ENCODE data around the gene GPA33.

Gene GPA33

DNA sequence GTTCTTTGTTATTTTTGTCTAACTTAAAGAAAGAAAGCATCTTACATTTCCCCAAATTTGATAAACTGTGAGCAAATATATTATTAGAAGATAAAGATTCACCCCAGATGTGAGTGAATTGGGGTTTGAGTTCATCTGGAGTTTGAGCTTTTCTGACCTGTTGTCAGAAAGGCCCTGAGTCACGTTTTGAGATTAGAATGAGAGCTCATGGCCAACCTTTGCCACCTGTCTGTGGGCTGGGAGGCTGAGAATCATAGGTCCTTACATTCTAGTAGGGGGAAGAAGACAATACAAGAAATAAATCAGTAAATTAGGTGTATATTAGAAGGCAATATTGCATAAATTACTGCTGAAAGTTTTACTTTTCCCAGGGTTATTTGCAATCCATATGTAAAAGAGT, 26.0 kb upstream of the GPA33 start:
- DNase-seq = no peak

DNA sequence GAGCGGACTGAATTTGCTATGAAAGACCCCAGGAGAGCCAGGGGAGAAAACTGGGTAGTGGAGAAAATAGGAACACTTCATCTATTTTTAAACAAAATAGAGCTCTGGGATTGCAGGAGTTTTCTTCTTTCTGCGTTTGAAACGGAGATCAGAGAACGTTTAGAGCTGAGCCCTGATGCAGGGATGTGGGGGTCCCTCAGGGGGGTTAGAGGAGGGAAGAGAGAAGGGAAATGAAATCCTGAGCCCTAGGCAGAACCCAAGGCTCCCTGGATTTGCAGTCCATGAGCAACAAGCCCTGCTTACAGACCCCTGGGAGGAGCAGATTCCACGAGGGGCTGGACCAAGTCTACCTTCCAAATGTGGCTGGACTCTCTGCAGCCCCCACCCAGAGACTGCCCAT, 25.5 kb upstream of the GPA33 start:
- DNase-seq = no peak

DNA sequence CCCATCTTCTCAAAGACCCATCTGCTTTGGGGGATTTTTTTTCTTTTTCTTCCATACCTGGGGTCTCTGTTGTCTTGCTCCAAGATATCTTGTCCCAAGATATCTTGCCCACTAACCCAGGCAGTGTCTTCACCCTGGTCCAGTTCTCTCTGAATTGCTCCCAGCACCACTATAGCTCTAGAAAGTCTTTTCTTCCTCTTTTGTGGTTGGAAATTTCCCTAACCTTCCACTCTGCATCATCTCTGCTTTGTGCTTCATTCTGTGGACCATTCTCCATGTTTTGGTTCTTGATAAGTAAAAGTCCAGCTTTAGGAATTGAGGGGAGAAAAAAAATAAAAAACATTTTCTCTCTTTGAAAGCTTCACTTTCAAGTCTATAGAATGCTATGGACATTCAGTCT, 24.5 kb upstream of the GPA33 start:
- DNase-seq = no peak

DNA sequence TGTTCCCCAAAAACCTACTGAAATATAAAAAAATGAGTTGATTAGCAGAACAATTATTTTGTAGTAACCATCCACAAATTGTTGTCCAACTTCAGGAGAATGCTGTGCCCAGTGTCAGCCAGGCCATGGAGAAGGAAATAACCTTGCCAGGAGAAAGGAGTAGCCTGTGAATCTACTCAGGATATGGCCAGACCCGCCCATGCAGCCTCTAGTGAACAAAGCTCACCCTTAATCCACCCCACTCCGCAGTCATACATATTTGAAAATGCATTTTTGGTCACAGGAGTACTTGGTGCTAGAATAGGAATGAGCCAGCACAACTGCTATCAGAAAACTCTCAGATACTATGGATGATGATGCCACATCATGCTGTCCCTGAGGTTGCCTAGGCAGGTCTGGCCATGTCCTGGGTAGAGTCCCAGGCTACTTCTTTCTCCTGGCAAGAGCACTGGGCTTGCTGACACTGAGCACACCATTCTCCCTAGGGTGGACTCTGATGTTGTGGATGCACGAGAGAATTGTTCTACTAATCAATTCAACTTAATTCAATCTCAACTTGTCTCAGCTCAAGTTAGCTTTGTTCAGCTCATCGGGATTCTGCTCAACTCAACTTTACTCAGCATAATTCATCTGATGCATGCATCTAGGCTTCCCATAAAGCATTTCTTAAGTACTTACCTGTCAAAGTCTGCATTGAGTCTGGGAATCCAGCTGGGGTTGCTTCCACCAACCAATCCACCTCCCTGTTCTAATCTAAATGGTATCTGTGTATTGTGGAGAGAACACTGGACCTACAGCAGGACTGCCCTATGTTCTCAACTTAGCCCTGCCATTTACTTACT, 21.9 kb upstream of the GPA33 start:
- no peak for DNase-seq

DNA sequence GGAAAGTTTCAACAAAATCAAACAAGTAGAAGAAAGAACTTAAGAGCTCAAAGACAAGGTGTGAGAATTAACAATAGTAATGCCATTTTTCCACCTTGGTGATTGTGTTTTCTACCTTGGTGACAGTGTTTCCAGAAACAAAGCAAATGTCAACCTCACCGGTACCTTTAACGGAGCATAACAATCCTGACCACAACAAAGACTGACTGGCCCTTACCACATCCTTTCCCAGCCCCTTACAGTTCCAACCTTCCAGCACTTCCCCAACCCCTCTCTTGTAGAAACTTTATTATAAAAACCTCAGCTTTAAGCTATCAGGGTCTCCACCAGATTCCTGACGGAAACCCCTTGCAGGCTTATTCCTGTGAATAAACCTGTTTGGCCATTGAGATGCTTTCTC, 20.4 kb upstream of the GPA33 start:
- no peak for DNase-seq

DNA sequence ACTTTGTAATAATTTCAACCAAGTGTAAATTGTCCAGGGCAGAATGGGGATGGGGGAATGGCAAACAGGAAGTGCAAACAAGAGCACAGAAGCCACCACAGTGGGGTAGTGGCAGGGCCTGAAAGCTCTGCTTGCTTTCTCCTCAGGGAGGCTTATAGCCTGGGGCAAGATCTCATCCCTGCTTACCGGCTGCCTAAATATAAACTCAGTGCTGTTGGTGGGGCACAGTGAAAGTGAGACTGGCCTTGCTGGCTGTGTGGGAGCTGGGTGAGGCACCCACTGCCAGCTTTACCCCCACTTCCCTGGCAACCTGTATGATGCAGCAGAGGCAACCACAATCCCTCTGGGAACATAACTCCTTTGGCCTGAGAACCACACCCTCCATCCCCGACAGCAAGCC, 18.9 kb upstream of the GPA33 start:
- no peak for DNase-seq

DNA sequence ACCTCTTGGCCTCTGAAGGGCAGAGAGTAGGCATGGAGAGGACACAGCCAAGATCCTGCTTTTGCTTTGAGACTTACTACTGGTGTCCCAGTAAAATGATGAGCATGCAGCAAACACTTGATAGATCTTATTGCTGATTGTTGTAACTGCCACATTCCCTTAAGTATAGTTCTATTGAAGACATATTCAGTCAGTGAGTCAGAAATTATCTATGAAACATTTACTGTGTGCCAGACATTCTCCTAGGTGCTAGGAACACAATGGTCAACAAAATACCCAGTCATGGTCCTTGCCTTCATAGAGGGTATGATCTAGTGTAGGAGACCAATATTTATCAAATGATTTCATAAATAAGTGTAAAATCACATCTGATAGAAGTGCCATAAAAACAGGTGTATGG, 17.3 kb upstream of the GPA33 start:
- no peak for DNase-seq

DNA sequence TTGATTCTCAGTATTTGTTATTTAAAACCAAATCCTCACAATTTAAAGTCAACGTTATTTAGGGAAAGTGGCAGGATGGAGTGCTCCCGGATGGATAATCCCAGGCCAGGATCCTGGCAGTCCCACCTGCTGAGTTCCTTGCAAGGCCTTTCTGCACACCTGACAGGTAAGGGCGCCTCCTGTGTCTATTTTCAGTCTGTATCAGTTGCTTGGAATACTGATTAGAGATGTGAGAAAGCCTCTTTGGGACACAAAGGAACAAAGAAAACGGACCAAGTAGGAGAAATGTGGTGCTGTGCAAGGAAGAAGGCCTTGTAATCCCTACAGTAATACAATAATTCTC, 15.9 kb upstream of the GPA33 start:
- no peak for DNase-seq

DNA sequence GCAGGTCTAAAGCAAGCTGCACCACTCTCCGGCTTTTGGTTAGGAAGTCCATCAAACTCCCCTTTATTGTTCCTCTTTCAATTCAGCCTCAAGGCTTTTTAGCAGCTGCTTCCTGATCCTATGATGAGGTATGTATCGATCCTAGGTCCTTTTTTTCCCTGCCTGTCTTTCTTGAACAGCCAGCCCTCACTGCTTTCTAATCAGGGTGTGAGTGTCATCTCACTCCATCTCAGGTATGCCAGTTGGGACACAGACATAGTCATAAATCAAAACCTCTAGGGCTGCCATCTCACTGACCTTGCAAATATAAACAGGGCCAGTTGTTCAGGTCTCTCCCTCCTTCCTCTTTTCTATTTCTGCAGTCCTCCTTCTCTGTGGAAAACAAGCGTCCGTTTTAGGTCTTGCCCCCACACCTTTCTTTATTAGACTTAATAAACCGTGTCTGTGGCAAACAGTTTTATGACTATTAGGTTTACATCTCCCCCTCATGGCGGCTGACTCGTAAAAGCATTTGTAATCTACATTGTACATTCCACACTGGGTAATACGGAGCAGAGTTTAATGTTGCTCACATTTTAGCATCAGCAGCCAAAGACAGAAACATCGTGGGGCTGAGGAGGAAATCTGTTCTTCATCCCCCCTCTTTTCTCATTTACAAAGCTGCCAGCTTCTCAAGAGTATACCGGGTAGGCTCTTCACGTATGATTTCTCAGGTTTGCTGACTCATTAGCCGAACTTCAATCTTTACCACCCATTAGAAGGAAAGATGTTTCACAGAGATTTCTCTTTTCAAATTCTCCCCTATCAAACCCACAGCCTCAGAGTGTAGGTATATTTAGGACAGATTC, 15.3 kb upstream of the GPA33 start:
- DNase-seq = no peak

DNA sequence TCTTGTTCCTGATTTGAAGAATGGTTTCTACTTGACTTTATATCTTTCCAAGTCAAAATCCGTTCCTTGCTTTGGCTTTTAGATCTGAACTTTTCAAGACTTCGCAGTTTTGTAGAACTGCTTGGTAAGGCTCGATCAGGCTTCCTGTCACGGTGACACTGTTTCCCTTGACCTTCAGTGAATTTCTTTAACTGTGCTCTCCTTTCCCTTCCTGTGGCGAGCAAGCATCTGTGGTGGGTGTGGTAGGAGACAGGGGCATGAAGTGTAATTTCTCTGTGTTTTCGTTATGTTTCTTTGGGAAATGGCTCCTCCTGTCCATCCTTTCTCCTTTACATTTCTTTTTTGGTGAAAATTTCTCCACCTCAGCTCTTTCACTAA, 14.1 kb upstream of the GPA33 start:
- DNase-seq = no peak

DNA sequence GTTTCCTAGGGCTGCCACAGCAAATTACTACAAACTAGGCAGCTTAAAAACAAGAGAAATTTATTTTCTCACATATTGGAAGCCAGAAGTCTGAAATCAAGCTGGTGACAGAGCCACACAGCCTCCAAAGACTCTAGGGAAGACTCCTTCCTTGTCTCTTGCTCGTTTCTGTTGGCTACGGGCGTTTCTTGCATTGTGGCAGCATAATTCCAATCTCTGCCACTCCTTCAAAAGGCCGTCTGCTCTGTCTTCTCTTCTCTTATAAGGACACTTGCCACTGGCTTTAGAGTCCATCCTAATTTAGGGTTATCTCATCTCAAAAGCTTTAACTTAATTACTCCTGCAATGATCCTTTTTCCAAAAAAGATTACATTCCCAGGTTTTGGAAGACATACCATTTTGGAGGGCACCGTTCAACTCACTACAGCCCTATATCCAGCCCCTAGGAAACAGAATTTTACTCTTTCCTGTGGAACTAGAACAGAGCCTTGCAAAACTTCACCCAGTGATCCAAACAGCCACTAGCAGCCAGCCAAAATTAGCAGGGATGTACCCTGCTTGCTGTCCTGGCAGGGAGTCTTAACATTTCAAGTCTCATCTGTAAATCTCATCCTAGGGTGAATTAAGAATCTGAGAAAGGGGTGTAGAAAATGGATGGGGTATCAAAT, 12.9 kb upstream of the GPA33 start:
- no peak for DNase-seq

DNA sequence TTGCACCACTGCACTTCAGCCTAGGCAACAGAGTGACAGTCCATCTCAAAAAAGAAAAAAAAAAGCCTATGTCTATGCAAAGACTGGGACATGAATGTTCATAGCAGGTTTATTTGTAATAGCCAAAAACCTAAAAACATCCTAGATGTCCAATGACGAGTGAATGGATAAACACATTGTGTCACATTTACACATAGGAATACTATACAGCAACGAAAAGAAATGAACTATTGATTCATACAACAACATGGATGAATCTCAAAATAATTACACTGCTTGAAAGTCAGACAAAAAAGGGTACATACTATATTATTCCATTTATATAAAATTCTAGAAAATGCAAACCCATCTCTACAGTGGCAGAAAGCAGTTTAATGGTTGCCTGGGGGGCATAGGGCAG, 11.6 kb upstream of the GPA33 start:
- DNase-seq = no peak

DNA sequence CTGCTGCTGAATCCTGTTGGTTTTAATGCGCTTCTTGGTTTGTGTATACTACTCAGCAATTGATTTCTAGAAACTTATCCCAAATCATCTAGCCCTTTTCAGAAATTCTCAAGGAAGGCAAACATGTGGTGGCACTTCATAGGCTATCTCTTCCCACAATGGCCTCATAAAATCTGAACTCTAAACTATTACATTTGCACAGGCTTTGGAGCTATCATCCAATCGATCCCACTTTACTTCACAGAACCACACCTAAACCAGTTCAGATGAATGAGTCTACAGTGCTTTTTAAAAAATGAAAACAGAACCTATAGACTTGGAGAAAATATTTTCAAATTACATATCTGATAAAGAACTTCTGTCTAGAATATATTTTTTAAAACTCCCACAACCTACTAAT, 10.6 kb upstream of the GPA33 start:
- no peak for DNase-seq

DNA sequence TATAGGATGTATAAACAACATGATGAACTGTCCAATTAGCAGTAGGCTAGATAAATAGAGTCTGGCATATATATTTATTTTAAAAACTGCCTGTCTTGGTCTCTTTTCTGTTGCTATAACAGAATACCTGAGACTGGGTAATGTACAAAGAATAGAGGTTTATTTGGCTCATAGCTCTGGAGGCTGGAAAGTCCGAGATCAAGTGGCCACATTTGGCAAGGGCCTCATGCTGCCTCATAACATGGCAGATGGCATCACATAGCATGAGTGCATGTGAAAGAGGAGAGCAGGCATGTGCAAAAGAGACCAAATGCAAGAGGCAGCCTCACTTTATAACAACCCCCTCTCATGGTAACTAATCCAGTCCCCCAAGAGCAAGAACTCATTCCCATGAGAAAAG, 9.7 kb upstream of the GPA33 start:
- DNase-seq = no peak

DNA sequence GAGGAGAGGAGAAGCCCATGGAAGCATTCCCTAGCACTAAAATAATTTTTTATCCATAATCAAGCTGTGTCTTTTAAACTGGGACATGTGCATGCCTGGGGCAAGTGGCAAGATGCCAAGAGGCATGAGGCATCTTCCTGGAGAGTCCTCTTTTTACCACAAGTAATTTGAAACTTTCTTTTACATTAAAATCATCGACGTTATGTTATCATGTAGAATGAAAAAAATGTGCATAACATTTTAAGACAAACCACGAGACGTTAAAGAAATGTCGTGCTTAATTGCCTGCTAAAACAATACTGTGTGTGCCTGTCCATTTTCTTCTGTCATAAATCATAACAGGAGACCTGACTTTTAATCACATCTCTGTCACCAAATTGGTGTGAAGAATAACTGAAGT, 5.2 kb upstream of the GPA33 start:
- DNase-seq = no peak

DNA sequence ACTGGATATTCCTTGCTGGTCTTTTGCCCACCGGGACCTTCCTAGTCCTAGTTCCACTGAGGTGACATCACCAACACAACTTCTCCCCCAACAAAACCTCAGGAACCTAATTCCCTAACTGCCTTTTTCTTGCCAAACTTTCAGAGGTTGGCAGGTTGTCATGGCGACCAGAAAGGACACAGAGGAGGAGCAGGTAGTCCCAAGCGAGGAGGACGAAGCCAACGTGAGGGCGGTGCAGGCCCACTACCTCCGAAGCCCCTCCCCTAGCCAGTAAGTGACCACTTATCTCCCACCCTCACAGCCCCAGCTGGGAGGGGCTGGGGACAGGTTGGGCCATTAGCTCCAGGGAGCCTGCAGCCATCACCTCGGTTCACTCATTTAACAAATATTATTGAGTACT, 4.5 kb upstream of the GPA33 start:
- no peak for DNase-seq

DNA sequence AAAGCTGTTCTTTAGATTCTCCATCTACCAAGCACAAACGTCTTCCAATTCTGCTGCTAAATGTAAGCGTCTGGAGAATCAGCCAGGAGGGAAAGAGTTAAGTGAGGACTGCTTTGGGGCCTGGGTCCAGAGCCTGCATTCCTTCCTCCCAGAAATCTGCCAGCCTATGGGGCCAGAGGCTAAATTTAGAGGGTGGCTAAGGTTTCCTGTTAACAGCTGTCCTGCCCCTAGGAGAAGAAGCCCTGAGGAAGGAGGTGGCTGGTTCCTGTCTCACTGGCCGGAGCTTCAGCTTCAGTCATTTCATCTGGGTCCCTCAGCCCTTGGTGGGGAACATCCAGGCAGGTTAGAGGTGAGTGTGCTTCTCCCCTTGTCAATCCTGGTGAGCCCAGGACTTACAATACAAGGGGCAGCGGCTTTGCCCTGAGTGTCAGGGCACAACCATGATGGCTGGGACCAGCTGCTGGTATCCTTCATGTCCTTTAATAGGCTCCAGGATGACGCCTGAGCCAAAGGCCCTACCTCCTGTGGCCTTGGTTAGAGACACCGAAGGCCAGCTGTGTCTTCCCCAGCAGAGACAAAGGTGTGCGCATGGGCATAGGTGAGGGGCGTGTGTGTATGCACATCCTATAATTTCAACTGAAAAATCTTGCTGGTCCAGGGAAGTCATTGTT, 3.8 kb upstream of the GPA33 start, which contains the start of gene STYXL2:
Gene STYXL2 (plus strand): TSS at position 230 of the 671 bp plus-strand sequence. CDS start 775 bp downstream, outside the sequence.
- DNase-seq = no peak

DNA sequence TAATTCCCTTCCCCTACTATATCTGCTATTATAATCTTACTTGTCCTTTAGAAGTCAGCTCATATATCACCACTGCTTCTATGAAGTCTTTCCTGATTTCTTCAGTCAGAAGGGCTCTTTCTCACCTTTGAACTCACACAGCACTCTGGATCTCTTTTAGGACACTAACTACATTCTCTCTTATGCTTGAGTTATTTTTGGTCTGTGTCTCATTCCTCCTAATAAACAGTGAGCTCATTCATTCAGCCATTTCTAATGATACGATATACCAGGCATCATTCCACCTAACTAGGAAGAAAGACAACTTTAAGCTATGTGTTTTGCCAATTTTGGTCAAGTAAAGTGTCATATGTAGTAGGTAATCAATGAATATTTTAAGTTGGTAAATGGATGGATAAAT, 2.5 kb upstream of the GPA33 start:
- no peak for DNase-seq

DNA sequence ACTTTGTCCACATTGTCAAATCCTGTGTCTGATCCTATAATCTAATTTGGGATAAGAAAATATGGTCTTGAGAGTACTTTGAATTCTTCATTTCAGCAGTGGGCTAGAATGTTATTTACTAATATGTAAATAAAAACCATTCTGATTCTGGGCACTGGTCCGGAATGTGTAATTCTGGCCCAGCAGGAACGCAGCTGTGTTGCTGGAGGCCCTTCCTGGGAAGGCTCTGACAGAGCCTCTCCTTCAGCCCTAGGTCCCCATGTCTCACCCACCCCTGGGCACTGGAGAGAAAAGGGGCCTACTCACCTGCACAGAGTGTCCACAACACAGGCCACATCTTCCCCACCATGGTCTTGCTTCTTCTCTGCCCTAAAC, 251 bp downstream of the GPA33 start:
- no peak for DNase-seq

DNA sequence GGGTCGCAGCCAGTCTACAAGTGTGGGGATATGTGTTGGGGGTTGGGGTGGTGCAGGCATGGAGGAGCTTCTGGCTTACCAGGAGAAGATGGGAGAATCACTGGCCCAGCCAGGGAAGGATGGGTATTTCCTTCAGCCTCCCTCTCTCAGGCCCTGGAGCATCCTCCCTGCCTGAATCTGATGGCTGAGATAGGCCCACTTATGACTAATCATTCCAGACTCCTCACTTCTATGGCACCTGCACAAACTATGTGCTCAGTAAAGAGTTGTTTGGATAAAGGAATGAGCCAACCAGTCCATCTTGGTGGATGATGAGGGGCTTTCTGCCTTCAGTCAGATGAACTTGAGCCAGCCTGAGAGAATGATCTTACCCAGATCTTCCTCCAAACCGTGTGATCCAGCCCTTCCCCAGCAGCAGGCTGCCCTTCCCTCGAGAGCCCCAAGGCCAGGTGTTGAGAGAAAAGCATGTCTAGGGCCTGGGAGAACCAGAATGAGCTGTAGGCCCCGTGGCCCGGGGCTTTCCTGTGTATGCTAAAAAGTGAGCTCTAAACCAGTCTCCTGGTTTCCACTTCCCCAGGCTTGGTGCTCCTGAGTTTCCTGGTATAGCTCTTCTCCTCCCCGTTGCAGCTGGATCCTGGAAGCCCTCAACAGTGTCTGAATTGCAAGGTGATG, 1.3 kb downstream of the GPA33 start:
- DNase-seq = no peak

DNA sequence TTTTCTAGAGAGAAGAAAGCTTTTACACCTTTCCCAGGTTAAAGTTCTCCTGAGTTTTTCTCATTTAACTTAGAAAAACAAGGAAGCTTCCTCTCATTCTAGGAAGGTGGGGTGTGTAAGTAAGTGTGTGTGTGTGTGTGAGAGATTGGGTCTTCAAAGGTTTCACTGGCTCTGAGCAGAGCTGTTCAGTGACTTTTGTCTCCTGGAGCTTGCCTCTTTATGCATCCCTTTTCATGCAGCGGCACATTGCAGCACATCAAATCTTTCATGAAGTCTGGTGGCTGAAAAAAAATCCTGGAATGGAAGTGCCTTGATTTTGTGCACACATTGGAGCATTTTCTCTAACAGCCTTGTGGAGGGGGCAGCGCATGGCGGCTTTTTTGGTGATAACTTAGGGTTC, 3.4 kb downstream of the GPA33 start:
- DNase-seq = no peak

DNA sequence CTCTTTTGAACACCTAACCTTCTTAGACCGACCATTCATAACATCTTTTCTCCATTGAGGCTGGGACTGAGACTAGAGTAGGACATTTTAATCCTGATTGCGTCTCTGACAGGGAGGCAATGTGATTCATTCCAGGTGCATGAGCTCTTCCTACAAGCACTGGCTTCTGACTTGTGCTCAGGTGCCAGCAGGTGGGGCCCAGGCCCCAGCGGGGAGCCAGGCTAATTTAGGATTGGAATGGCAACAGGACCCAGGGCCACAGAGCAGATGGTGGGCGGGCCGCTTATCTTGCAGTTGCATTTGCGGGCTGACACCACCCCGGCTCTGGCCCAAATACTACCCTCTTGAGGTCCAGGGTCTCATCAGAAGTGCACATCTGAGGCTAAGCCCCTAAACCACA, 4.1 kb downstream of the GPA33 start:
- no peak for DNase-seq

DNA sequence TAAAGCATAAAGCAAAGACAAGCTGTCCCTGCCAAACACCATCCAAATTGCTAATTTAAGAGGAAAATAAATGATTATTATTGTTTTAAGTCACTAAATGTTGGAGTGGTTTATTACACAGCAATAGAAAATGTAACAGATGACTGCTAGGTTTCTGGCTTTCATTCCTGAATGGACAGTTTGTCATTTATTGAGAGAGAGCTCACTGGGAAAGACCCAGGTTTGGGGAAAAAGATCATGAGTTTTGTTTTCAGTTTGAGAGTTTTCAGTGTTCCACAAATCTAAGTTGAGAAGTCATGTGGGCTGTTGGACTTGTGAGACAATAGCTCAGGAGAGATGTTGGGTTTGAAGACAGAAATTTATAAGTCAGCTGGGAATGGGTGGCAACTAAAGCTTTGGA, 5.4 kb downstream of the GPA33 start:
- no peak for DNase-seq
